Esophagus muscularis mucosa (tissue), 4 donors: ENCODE data around the gene PRRX2. TPM values are rescaled to one million over a fixed set of nuclear protein-coding genes. Genes with fewer than 3 reads are reported as not detected.
"Not testable (repeated sequence)": the region's sequence is repeated elsewhere in the genome, so short reads cannot be mapped to it uniquely, and the experiment has no call there.

Experiments used
- DNase-seq: peaks from one replicate; pipeline ENCODE4 v3.0.0-alpha.2; 2017; ENCODE audit errors: extremely low spot score
- H3K27ac ChIP-seq, 4 donors: fragments of 200-600 bp; sonication (generic); replicated peaks in 1 of 4; 1 replicate in 3 of 4; 2 replicates in 1 of 4; pipeline ENCODE4 v1.5.1; 2016 to 2019; ENCODE audit warnings: mild to moderate bottlenecking in 1 of 4
- H3K27me3 ChIP-seq, 4 donors: fragments of 200-600 bp; sonication (generic); one replicate each; pipeline versions ENCODE4 v1.5.1 to v1.6.0; 2016 to 2019
- H3K36me3 ChIP-seq, 4 donors: fragments of 200-600 bp; sonication (generic); one replicate each; pipeline ENCODE4 v1.5.1; 2016 to 2019
- H3K4me1 ChIP-seq, 4 donors: fragments of 200-600 bp; sonication (generic); one replicate each; pipeline ENCODE4 v1.5.1; 2016 to 2019
- H3K4me3 ChIP-seq, 4 donors: fragments of 200-600 bp; sonication (generic); 1 replicate in 2 of 4; 2 replicates in 2 of 4; pipeline ENCODE4 v1.5.1; 2016 to 2019; ENCODE audit warnings: mild to moderate bottlenecking in 4 of 4, moderate library complexity in 1 of 4
- H3K9me3 ChIP-seq, 4 donors: fragments of 200-600 bp; sonication (generic); 1 replicate in 3 of 4; 2 replicates in 1 of 4; pipeline ENCODE4 v1.5.1; 2016 to 2019
- CTCF ChIP-seq, 3 experiments: fragments of 200-600 bp in 2 of 3; fragments of 450-650 bp in 1 of 3; sonication (generic) in 2 of 3; IDR thresholded peaks; one replicate each; pipeline ENCODE4 v1.5.1; 2017 to 2019; ENCODE audit warnings: antibody characterized with exemption in 3 of 3, mild to moderate bottlenecking in 2 of 3, moderate library complexity in 1 of 3
- EP300 ChIP-seq: sonication (generic); formaldehyde crosslinking; IDR thresholded peaks from one replicate; pipeline ENCODE4 v1.6.1; 2017; ENCODE audit warnings: antibody characterized with exemption
- POLR2A ChIP-seq: fragments of 450-650 bp; IDR thresholded peaks from one replicate; pipeline ENCODE4 v1.6.1; 2017; ENCODE audit warnings: antibody characterized with exemption, moderate library complexity, mild to moderate bottlenecking, low read depth
- POLR2AphosphoS5 ChIP-seq, 2 donors: sonication (generic); formaldehyde crosslinking; IDR thresholded peaks; one replicate each; pipeline ENCODE4 v1.6.1; 2017; ENCODE audit warnings: antibody characterized with exemption in 2 of 2
- WGBS: methylation state at CpG from one replicate; pipeline ENCODE4 v1.1.5; 2018; 5-methylcytosine and 5-hydroxymethylcytosine counted together
- intact Hi-C: fragments of 100-400 bp; cut with DNase I; formaldehyde crosslinking; loops from one replicate; pipeline ENCODE4 v1.15.1; 2023
- total RNA-seq, 4 donors: library from RNA; depleted of rRNA; stranded (reverse); fragments of >200 nt; gene quantifications; one replicate each; pipeline versions ENCODE4 v1.1.0 to v1.2.1, GENCODE V29; 2016

The PRRX2 gene
- total RNA-seq, 4 donors from 2014 or later: 1.7 to 13.1 (median 6.2) TPM

- no peak overlapping the region for H3K27ac ChIP-seq
- TF ChIP-seq POLR2A (no peak), CTCF (IDR thresholded peaks at IDR 0.05) (no peak), EP300 (no peak), POLR2AphosphoS5 (IDR thresholded peaks at IDR 0.05) (no peak)
- intact Hi-C loops: no loop called here
These were observed 10.3 kb upstream of the PRRX2 start for GRCh38 chr9:129655154-129655553.

GRCh38 chr9:129655696-129656095, 9.8 kb upstream of the PRRX2 start:
- Histone ChIP-seq H3K4me1 (peaks cover 0 to 9% (median 0%) of the 10 kb centered on the region in 4 donors), H3K27ac (no peak overlapping the region), H3K9me3 (no peaks in the 10 kb centered on the region), H3K36me3 (no peaks in the 10 kb centered on the region), H3K27me3 (no peaks in the 10 kb centered on the region), H3K4me3 (no peak overlapping the region)
- DNase-seq: no peak
- TF ChIP-seq POLR2A: no peak
- TF ChIP-seq EP300: no peak
- no peak for TF ChIP-seq CTCF (IDR thresholded peaks at IDR 0.05)
- TF ChIP-seq POLR2AphosphoS5 (IDR thresholded peaks at IDR 0.05): no peak
- intact Hi-C loops: no loop called here
- 75% methylated on average over 7 of the region's 7 CpGs for WGBS

More at GRCh38 chr9:129655154-129655553, 10.3 kb upstream of the PRRX2 start:
- no peak for DNase-seq
- Histone ChIP-seq H3K9me3 (no peaks in the 10 kb centered on the region), H3K4me3 (no peak overlapping the region), H3K4me1 (peaks cover 0 to 9% (median 0%) of the 10 kb centered on the region in 4 donors), H3K27me3 (no peaks in the 10 kb centered on the region), H3K36me3 (no peaks in the 10 kb centered on the region)
- 98% methylated on average over 6 of the region's 7 CpGs for WGBS

- Histone ChIP-seq H3K27ac (no peak overlapping the region), H3K4me1 (peaks cover 0 to 9% (median 0%) of the 10 kb centered on the region in 4 donors), H3K4me3 (no peak overlapping the region), H3K36me3 (no peaks in the 10 kb centered on the region), H3K9me3 (no peaks in the 10 kb centered on the region), H3K27me3 (no peaks in the 10 kb centered on the region)
- no peak for DNase-seq
- no peak for TF ChIP-seq POLR2AphosphoS5 (IDR thresholded peaks at IDR 0.05)
- TF ChIP-seq CTCF (IDR thresholded peaks at IDR 0.05): no peak
- no peak for TF ChIP-seq POLR2A
- TF ChIP-seq EP300: no peak
- intact Hi-C loops: no loop called here
- 72% methylated on average over 12 of the region's 12 CpGs for WGBS
These were observed 8.6 kb upstream of the PRRX2 start for GRCh38 chr9:129656795-129657390.

- Histone ChIP-seq H3K27me3 (peaks cover 0 to 27% (median 4%) of the 10 kb centered on the region in 4 donors), H3K4me1 (peaks cover 5 to 15% (median 12%) of the 10 kb centered on the region in 4 donors), H3K36me3 (no peaks in the 10 kb centered on the region), H3K27ac (no peak overlapping the region), H3K4me3 (no peak overlapping the region), H3K9me3 (no peaks in the 10 kb centered on the region)
- TF ChIP-seq POLR2AphosphoS5 (IDR thresholded peaks at IDR 0.05): no peak
- no peak for DNase-seq
- WGBS: 60% methylated on average over 2 of the region's 2 CpGs
- intact Hi-C loops: no loop called here
These were observed 4.4 kb upstream of the PRRX2 start for GRCh38 chr9:129661029-129661428.

GRCh38 chr9:129662239-129662638, 3.2 kb upstream of the PRRX2 start:
- intact Hi-C loops, H3K36me3 ChIP-seq, H3K4me3 ChIP-seq, H3K27ac ChIP-seq, H3K9me3 ChIP-seq, DNase-seq: not testable (repeated sequence)
- H3K27me3 ChIP-seq: peaks cover 0 to 39% (median 8%) of the 10 kb centered on the region in 4 donors
- 79% methylated on average over 3 of the region's 3 CpGs for WGBS
- H3K4me1 ChIP-seq: peaks cover 8 to 27% (median 22%) of the 10 kb centered on the region in 4 donors
